ENCODE measurements around the gene RFX8.

DNA sequence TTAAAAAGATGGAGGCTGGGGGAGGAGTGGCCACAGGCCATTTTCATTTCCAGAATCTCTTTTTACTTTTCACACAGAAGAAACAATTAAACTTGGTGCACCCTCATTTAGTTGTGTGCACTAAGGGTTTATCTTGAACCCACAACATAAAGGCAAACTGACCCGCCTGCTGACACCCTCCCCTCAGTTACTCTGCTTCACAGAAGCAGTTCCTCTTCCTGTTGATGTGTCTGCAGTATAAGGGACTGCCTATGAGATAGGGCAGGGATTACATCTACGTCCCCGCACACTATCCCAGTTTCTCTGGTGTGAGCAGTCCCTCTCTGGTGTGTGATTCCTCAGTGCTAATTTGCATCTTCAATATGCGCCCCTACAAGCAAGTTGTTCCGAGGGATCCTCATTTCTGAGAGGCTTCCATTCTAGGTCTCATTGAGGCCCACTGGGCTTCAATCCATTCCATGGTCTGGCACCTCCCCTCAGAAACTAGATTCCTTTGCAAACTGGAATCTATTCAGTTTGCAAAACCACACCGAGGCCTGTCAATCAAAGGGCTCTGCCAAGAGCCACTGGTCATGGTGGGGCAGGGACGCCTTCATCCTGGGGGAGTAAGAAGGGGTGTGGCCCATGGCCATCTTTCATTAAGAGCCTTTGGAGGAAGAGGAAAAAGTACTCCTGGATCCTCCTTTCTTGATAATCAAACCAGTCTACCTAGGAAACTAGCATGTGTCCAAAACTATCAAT, 99.9 kb downstream of the RFX8 start:
- TF ChIP-seq CTCF (IDR thresholded peaks at IDR 0.05) = no peak
- TF ChIP-seq POLR2A (IDR thresholded peaks at IDR 0.05) = no peak
